LNCaP clone FGC (cell line): ENCODE results near the gene POLR1G.

Experiments
- DNase-seq: peaks from one replicate; pipeline ENCODE4 v3.0.0-alpha.2; 2011; ENCODE audit warnings: low read depth
- H3K4me3 ChIP-seq: 2 replicates; pipeline ENCODE4 v1.5.1; 2011; ENCODE audit warnings: mild to moderate bottlenecking, low read depth, low read length, control low read depth
- TF ChIP-seq, protein P1 (sequence below): IDR thresholded peaks from 2 replicates; pipeline ENCODE4 v1.5.1; 2012; ENCODE audit warnings: mild to moderate bottlenecking; ENCODE audit not compliant: control insufficient read depth, insufficient read depth; ENCODE audit errors: extremely low read depth

Gene POLR1G

DNA sequence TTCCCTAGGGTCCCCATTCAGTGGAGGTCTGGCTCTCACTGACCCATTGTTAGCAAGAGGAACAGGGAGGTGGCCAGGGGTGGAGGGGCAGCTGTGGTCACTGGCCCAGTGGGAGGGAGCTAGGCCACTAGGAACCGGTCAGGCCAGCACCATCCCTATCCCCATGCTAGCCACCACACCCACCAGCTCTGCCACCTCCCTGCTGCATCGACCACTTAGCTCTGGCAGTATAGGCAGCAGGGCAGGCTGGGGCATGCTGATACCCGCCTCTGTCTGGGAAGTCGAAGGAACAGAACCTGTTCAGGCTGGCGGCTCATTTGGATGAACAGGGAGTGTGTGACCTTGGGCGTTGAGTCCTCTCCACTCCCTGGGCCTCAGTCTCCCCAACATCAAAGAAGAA, 6.3 kb upstream of the POLR1G start:
- TF ChIP-seq, protein P1, sequence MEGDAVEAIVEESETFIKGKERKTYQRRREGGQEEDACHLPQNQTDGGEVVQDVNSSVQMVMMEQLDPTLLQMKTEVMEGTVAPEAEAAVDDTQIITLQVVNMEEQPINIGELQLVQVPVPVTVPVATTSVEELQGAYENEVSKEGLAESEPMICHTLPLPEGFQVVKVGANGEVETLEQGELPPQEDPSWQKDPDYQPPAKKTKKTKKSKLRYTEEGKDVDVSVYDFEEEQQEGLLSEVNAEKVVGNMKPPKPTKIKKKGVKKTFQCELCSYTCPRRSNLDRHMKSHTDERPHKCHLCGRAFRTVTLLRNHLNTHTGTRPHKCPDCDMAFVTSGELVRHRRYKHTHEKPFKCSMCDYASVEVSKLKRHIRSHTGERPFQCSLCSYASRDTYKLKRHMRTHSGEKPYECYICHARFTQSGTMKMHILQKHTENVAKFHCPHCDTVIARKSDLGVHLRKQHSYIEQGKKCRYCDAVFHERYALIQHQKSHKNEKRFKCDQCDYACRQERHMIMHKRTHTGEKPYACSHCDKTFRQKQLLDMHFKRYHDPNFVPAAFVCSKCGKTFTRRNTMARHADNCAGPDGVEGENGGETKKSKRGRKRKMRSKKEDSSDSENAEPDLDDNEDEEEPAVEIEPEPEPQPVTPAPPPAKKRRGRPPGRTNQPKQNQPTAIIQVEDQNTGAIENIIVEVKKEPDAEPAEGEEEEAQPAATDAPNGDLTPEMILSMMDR, result no peak
- DNase-seq, result no peak
- no peak overlapping the region for H3K4me3 ChIP-seq

DNA sequence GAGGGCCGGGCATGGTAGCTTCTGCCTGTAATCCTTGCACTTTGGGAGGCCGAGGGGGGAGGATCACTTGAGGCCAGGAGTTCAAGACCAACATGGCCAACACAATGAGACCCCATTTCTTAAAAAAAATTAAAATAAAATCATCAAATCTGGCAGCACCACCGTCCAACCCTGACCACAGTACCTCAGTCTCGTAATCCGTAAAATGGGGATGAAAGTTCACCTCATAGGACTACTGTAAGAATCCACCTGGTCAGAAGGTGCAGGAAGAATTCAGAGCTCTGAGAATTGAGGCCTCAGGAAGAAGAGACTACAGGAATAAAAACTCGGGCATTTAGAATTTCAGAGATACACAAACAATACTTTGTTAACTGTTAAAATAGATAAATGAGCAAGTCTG, 4.6 kb upstream of the POLR1G start:
- H3K4me3 ChIP-seq, result no peak overlapping the region
- DNase-seq, result no peak
- TF ChIP-seq, protein P1, result no peak

DNA sequence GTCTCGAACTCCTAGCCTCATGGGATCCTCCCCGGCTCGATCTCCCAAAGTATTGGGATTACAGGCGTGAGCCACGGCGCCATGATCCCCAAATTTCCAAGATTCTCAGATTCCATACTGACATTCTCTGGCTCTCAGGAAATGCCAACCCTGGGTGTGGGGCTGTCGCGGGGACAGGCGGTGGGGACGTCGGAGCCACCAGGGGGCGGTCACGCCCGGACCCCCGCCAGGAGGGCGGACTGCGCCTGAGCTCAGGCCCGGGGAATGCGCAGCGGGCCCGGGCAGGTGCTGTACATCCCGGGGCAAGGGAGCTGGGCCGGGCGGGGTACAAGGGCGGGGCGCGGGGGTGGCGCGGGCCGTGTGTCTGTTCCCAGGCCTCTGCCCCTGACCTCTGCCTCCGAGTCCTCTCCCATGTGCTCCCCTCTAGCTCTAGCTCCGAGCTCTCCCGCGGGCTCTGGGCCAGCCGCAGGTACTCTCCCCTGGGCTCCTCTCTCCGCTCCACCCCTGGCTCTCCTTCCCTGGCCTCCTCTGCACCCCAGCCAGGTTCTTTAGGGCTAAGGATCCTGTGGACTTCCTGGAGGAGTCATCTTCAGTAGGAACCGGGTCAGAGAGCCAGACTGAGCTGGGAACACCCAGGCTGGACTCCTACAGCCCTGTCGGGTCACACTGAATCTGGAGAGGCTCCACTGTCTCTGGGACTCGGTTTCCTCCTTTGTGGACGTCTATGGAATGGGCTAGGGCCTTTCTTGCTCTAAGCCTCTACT, 4.0 kb upstream of the POLR1G start:
- DNase-seq, result no peak
- TF ChIP-seq, protein P1, result no peak
- H3K4me3 ChIP-seq, result no peak overlapping the region

DNA sequence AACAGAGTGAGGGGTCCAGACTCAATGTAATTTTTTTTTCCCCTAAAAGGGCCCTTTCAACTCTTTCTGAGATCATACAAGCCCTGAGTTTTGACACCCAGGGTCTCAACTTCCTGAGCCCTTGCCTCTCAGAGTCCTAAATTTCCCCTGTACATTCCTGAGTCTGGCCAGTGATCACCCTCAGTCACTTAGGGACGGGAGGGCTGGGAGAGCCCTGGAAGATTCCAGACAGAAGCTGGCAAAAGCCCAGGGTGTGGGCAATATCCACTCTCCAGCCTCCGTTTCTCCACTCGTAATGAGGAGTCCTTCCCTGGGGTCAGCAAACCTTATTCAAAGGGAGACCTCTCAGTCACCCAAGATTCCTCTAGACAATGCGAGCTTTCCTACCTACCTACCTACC, 3.2 kb upstream of the POLR1G start:
- no peak overlapping the region for H3K4me3 ChIP-seq
- TF ChIP-seq, protein P1, result no peak
- DNase-seq, result no peak

DNA sequence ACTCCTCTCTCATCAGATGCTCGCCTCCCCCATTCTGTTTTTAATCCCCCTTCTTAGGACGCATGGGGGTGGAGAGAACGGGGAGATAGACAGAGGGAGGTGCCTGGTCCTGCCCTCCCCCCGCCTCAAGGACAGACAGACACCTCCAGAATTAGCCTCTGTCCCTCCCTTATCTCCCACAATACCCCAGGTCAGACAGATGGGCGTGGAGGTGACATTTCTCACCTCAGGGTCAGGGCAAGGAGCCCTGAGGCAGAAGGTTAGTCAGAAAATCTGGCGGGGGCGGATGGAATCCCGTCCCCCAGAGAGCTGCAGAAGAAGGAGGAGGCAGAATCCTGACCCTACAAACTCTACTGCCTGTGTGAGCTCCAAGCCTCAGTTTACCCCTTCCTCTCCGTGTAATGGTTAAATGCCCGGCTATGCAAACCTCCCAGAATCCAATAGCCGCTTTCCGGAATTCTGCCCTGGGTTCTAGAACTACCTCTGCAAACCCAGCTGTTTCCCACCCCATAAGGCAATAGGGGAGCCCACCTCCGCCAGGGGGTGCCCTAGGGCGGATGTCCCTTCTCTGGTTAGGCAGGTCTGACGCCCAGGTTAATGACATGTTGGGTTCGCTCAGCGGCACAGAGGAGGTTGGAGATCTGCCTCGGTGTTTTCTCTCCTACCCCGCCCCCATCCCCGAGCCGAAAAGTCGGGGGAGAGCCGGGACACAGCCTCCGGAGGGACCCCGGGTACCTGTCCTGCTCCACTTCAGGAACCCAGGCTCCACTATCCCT, 2.5 kb upstream of the POLR1G start:
- no peak for DNase-seq
- TF ChIP-seq, protein P1, result peak; percentile 38; the same call in 1 of the 2 replicates

DNA sequence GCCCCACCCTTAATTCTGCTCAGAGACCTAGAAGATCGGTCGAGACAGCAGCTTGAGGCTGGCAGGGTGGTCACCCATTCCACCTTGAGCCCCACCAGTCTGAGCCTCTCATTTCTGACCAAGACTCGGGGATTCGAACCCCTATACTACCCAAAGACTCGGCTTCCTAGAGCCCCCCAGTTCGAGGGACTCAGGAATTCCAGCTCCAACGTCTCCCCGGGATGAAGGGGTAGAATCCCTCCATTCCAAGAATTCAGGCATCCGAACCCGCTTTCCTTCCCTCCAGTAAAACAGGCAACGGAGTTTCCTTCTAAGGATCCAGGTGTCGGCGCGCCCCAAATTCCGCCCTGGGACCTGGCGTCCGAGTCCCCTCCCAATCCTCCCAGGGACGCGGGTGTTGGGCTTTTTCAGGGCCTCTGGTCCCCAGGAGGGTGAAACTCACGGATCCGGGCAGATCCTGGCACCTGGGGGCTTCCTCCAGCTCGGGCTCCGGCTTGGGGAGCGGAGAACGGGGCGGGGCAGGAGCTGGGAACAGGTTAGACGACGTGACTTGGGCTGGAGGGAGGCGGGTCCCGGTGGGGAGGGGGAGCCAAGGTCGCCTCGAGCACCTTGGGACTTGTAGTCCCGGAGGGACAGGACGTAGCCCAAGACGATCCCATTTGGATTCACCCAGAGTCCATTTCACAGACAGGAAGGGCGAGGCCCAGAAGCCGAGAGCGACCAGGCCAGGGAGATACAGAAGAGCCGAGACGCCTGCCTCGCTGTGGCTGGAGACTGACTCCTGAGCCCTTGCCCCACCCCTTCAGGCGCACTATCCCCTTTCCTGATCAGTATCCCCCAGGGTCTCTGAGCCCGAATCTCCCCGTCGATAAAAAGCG, 1.6 kb upstream of the POLR1G start, which contains the start of gene PPP1R13L:
PPP1R13L (minus strand) TSS at position 513 of the 878 bp plus-strand sequence. CDS start 6,751 bp downstream, outside the sequence.
- DNase-seq, result peak; percentile 77
- peak within 1 kb of the TSS; percentile 92 for H3K4me3 ChIP-seq
- TF ChIP-seq, protein P1, result no peak

More for the DNA sequence above, 2.5 kb upstream of the POLR1G start:
- H3K4me3 ChIP-seq, result peak overlapping the region; percentile 92
